ENCODE measurements around the gene PTDSS2. TPM values are rescaled to one million over a fixed set of nuclear protein-coding genes. Genes with fewer than 3 reads are reported as not detected.

PTDSS2 gene
- polyA plus RNA-seq, 1 donor: 41.6 TPM

DNA sequence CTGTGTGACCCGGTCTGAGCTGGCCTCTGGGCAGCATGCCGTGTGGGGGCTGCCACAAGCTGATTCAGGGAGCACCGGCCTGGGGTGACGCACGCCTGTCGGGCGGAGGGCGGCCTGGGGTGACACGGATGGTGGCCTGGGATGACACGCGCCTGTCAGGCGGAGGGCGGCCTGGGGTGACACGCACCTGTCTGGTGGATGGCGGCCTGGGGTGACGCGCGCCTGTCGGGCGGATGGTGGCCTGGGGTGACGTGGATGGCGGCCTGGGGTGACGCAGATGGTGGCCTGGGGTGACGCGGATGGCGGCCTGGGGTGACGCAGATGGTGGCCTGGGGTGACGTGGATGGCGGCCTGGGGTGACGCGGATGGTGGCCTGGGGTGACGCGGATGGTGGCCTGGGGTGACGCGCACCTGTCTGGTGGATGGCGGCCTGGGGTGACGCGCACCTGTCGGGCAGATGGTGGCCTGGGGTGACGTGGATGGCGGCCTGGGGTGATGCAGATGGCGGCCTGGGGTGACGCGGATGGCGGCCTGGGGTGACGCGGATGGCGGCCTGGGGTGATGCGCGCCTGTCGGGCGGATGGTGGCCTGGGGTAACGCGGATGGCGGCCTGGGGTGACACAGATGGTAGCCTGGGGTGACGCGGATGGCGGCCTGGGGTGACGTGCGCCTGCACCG, 21.5 kb downstream of the PTDSS2 start:
- DNase-seq: no peak

DNA sequence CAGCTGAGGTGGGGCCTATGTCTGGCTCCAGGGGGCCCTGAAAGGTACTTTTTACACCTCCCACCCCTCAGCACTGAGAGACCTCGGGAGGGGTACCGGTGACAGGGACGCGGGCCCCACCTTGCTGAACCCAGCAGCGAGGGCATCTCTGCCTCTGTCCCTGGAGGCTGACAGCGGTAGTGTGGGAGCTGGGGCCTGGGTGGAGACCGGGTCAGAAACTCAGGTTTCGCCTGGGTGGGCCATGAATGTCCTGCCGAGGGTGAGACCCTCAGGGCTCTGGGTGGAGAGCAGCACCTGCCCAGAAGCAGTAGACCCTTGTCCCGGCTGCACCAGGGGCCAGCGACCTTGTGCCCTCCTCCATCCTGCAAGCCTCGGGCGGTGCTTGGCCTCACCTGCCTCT, 22.2 kb downstream of the PTDSS2 start:
- DNase-seq: no peak

DNA sequence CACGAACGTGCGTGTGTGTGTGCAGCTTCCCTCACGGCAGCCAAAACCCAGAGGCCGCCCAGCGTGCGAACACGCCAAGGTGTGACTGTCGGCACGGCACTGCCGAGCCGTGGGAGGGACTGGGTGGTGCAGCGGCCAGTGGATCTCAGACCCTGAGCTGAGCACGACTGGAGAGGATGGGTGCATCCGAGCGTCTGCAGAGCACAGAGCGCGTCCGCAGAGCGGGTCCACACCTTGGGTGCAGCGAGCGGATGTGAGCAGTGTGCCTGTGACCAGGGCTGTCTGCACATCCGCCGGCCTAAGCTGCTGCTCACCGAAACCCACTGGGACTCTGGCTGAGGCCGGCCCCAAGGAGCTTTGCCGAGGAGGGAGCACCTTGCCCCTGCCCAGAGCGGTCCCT, 22.7 kb downstream of the PTDSS2 start:
- no peak for DNase-seq

- no peak for DNase-seq
Observed at GRCh38 chr11:473415-473814, 23.3 kb downstream of the PTDSS2 start.

GRCh38 chr11:473962-474785, 24.1 kb downstream of the PTDSS2 start:
- DNase-seq: no peak

DNA sequence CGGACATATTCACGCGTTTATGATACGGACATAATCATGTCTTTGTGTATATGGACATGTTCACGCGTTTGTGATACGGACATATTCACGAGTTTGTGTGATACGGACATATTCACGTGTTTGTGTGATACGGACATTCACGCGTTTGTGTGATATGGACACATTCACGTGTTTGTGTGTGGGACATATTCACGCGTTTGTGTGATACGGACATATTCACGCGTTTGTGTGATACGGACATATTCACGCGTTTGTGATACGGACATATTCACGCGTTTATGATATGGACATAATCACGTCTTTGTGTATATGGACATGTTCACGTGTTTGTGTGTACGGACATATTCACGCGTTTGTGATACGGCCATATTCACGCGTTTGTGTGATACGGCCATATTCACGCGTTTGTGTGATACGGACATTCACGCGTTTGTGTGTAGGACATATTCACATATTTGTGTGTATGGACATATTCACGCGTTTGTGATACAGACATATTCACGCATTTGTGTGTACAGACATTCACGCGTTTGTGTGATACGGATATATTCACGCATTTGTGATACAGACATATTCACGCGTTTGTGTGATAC, 24.9 kb downstream of the PTDSS2 start:
- no peak for DNase-seq

DNA sequence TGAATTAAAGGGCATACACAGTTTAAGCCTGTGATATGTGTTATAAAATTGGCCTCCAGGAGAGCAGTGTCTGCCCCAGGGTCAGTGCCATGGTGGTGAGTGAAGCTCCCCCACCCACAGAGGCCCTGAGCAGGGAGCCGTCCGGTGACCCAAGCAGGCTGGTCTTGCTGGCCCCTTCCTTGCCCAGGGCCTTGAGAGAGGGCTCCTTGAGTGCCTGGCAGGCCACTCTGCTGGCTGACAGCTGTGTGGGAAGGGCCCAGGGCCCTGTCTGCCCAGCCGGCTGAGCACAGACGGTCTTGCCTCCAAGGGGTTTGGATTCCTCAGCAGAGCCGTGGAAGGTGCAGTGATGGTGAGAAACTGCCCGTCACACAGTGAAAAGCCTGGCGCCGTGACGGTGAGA, 25.9 kb downstream of the PTDSS2 start:
- DNase-seq: no peak

GRCh38 chr11:476416-476815, 26.3 kb downstream of the PTDSS2 start:
- DNase-seq: no peak

DNA sequence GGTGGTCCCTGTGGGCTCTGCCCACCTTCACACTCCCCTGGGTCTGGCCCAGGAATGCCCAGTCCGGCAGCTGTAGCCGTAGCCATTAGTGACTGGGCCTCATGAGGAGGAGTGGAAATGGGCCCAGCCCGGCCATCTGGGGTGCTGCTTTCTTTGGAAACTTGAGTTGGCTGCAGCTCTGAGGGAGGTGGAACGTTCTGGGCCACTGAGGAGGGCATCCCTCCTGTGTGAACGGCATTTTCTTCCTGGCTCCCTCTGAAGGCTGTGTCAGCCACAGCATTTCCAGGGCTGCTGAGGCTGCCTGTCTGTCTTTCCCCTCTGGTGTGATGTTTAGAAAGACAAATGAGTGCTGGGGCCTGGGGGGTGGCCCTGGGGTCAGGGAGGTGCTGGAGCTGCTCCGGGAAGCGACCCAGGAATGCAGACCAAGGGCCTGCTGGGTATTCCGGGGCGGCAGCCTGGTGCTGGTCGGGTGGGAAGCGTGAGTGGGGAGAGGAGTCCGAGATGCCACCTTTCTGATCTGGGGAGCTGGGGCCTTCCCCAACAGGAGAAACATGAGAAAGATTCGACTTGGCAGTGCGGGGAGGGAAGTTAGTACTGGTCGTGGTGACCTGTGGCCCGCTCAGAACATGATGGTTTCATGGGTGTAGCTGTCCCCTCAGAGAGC, 27.1 kb downstream of the PTDSS2 start:
- DNase-seq: no peak

DNA sequence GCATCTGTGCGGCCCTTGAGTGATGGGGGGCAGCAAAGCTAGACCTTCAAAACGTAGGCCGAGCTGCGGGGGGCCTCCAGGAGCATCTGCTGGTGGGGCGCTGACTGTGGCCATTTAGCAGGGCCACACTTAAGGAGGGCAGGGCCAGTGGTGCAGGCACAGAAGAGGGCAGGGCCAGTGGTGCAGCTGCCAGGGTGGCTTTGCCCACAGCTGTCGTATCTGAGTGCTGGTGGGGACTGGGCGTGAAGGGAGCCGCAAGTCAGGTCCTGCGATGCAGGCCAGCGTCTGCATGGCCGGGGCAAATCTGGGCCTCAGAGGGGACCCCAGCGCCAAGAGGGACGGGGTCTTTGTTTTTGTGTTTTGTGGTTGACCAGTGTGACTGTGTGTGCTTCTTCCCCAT, 29.2 kb downstream of the PTDSS2 start:
- DNase-seq: no peak

DNA sequence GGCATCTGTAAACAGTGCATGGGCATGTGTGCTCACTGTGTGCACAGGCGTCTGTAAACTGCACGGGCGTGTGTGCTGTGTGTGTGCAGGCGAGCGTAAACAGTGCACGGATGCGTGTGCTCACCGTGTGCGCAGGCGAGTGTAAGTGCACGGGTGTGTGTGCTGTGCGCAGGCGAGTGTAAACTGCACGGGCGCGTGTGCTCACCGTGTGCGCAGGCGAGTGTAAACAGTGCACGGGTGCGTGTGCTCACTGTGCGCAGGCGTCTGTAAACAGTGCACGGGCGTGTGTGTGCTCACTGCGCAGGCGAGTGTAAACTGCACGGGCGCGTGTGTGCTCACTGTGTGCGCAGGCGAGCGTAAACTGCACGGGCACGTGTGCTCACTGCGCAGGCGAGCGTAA, 34.5 kb downstream of the PTDSS2 start:
- no peak for DNase-seq

DNA sequence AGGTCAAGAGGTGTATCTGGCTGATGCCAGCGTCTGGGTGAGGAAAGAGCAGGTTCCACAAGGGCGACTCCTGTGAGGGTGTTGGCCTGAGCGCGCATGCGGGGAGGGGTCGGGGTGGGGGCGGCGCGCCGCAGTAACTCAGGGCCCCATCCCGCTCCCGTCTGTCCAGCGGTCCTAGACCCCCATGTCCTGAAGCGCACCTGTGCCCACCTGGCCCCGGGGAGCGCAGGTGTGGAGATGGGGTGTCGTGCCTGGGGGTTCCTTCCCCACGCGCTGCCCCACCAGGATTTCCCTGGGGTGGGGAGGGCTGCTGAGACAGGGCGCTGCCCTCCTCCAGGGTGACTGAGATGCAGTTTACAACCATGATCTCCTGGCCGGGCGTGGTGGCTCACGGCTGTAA, 36.1 kb downstream of the PTDSS2 start:
- DNase-seq: no peak

GRCh38 chr11:487571-488021, 37.5 kb downstream of the PTDSS2 start:
- DNase-seq: no peak

GRCh38 chr11:488062-488461, 38.0 kb downstream of the PTDSS2 start:
- no peak for DNase-seq

DNA sequence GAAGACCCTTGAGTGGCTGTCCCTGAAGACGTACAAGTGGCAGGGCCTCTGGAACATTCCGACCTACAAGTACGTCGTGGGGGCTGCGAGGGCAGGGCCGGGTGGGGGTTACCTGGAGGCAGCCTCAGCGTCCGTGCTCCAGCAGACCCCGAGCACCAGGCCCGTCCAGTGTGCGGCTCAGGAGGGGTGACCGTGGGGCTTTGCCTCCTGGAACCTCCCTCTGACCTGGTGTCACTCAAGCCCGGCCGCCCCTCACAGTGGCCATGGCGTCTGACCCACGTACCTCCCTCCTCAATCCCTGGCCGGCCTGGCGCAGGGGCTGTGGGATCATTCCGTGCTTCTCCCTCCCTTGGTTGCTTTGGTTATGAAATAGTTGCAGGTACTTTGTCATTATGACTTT, 38.5 kb downstream of the PTDSS2 start:
- no peak for DNase-seq

DNA sequence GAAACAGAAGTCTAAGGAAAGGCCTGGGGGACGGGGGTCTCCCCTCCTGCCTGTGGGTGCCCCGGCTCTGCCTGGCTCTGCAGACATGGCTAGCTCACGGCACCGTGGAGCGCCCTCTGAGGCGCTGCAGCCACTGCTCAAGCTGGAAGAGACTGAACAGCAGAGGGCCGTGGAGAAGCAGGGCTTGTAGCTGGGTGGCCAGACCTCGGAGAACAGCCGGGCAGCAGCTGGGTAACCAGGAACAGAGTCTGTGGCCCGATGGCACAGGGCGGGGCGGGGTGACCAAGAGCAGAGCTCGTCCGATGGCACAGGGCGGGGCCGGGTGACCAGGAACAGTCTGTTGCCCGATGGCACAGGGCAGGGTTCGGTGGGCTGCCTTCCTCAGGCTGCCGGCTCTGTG, 38.9 kb downstream of the PTDSS2 start:
- DNase-seq: no peak

- DNase-seq: no peak
Observed at GRCh38 chr11:489610-490185, 39.6 kb downstream of the PTDSS2 start.

- DNase-seq: no peak
Observed at GRCh38 chr11:490186-490929, 40.3 kb downstream of the PTDSS2 start.

- no peak for DNase-seq
Observed at GRCh38 chr11:490930-491260, 40.8 kb downstream of the PTDSS2 start.

GRCh38 chr11:491358-491757, 41.3 kb downstream of the PTDSS2 start:
- DNase-seq: no peak

DNA sequence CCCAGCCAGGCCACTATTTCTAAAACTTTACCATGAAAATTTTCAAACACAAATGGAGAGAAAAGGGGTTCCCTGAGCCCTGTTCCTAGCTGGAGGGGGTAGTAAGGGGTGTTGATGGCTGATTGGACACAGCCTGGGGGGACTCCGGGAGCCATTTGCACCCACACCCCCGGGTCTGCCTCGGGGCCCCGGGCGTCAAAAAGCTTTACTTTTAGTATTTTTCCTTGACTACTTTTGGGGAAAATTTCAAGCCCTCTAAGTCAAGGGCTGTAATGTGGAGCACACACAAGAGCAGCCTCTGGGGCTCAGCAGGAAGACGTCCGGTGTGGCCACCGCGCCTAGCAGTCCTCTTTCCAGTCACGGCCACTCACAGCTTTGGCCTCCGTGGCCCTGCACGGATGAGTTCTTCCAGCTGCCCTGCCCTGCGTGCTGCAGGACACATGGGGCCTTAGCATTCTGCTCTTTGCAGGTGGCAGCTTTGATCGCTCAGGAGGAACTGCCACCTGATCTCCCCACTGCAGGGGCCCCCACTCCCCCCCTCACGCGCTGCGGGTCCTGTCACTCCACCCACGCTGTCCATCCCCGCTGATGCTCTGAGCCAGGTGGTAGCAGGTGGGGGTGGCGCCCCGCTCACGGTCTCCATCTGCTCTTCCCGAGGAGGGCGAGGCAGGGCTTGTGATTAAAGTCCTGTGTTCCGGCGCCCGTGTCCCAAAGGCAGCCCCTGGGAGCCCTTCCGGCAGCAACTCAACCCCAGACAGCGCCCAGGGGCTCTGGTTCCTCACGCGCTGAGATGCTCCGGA, 42.5 kb downstream of the PTDSS2 start:
- no peak for DNase-seq

Measured in hindlimb muscle (tissue), 1 donor.